Fibroblast of mammary gland (primary cell): Measurements from ENCODE around the gene ACD.
A peak's percentile ranks its signal among the peaks of the same experiment; 100 is the strongest.

ENCODE experiments used
- DNase-seq: peaks from one replicate; pipeline ENCODE4 v3.0.0-alpha.2; 2010; ENCODE audit warnings: low read depth
- H3K4me3 ChIP-seq: 2 replicates; pipeline ENCODE4 v1.5.1; 2011; ENCODE audit warnings: low read depth, mild to moderate bottlenecking, low read length, moderate library complexity; ENCODE audit not compliant: control insufficient read depth
- CTCF ChIP-seq: conservative IDR thresholded peaks from 2 replicates; pipeline ENCODE4 v1.5.1; 2011; ENCODE audit warnings: low read depth, low read length, inconsistent platforms; ENCODE audit not compliant: control insufficient read depth, insufficient read depth

ACD gene

DNA sequence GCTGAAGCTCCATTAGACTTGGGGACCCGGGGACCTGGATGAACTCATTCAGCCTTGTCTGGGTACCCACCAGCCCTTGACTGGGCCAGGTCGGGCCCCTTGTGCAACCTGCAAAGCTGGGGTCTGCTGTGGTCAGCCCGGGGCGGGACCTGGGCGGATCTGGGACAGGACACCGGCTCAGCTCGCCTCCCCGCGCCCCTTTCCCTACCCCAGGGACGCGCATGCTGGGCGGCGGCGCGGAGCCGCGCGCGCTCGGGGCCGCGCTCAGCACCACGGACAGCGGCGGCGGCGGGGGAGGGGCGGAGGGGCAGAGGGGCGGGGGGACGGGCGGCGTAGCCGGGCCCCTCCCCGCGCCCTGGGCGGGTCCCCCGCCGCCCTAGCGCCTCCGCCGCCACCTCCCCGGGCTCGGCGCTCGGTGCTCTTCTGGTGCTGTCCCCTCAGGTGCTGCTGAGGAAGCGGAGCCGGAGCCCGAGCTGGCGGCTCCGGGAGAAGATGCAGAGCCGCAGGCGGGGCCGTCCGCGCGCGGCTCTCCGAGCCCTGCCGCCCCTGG lies 7.4 kb downstream of the ACD start:
- DNase-seq = no peak
- H3K4me3 ChIP-seq = peak overlapping the region; percentile 9
- TF ChIP-seq CTCF = no peak

DNA sequence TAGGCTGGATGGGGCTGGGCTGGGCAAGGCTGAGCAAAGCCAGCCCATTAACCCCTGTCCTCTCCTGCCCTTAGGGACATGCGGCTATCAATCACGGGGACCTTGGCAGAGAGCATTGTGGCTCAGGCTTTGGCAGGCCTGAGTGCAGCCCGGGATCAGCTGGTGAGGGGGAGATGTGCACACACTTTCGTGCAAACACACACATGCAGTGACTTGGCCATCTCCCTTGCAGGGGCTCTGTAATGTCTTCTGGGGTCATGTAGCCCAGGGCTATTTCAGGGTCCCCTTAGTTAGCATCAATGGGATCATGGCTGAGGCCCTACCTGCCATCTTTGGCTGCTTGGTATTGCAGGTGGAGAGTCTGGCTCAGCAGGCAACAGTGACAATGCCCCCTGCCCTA lies 8.2 kb downstream of the ACD start:
- no peak for TF ChIP-seq CTCF
- no peak for DNase-seq
- no peak overlapping the region for H3K4me3 ChIP-seq

DNA sequence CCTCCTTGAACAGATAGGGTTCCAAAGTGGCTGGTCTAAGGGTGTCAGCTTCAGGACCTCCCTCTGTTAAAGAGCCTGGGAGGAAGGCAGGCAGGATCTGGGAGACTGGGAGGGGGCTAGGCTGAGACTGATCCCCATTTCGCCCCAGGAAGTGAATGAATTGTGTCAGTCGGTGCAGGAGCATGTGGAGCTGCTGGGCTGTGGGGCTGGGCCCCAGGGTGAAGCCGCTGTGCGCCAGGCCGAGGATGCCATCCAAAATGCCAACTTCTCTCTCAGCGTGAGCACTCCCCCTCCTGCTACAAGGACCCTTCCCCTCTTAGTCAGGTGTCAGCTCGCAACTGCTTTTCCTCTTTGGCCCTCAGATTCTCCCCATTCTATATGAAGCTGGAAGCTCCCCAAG lies 9.0 kb downstream of the ACD start:
- no peak overlapping the region for H3K4me3 ChIP-seq
- DNase-seq = no peak
- TF ChIP-seq CTCF = no peak

DNA sequence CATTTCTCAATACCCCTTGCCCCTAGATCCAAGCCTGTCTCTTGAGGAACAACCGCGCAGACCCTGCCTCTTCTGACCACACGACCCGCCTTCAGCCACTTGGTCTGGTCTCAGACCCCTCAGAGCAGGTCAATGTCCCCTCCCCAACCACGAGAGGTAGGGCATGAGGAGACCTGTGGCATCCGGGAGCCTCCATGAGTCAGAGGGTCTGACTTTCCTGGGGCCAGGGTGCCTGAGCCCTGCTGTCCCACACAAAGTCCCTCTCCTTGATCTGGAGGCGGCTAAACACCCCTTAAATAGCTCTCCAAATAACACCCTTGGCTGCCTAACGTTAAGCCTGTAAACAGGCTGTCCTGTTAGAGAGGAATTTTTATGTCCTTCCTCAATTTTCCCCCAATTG lies 10.0 kb downstream of the ACD start:
- TF ChIP-seq CTCF = no peak
- DNase-seq = no peak
- no peak overlapping the region for H3K4me3 ChIP-seq

- no peak for DNase-seq
- H3K4me3 ChIP-seq = no peak overlapping the region
- TF ChIP-seq CTCF = no peak
Observed at GRCh38 chr16:67649494-67649931, 10.5 kb downstream of the ACD start.

GRCh38 chr16:67648764-67649407 lies 11.2 kb downstream of the ACD start:
- no peak for TF ChIP-seq CTCF
- H3K4me3 ChIP-seq = no peak overlapping the region
- DNase-seq = no peak
